ENCODE results near the gene TOR4A.
A peak's percentile ranks its signal among the peaks of the same experiment; 100 is the strongest.

TOR4A gene

GRCh38 chr9:137268538-137269201 lies 8.9 kb upstream of the TOR4A start:
- H3K4me2 ChIP-seq (ENCODE audit: insufficient read depth, low read length, poor library complexity, severe bottlenecking): no peak overlapping the region
- H4K91ac ChIP-seq (ENCODE audit: low read depth, low read length, poor library complexity): no peak overlapping the region
- H3K27me3 ChIP-seq (ENCODE audit: control insufficient read depth in 3 of 3, insufficient read depth in 3 of 3, low read depth in 1 of 3, low read length in 3 of 3): no peaks in the 10 kb centered on the region
- no peak overlapping the region for H2AK5ac ChIP-seq (ENCODE audit: low read depth, low read length)
- no peak overlapping the region for H2BK5ac ChIP-seq (ENCODE audit: low read length)
- no peak overlapping the region for H2AFZ ChIP-seq (ENCODE audit: low read length)
- H3K4me3 ChIP-seq (ENCODE audit: low read length in 2 of 2): no peak overlapping the region
- H3K9me3 ChIP-seq (replicated peaks in 1 of 2; ENCODE audit: control insufficient read depth in 2 of 2, insufficient read depth in 1 of 2, low read depth in 1 of 2, low read length in 2 of 2): no peaks in the 10 kb centered on the region
- DNase-seq (ENCODE audit: low spot score): no peak
- no CpG with 5 or more reads among the region's 19 CpGs for WGBS, 2 donors (ENCODE audit: extremely low coverage in 2 of 2, insufficient read length in 2 of 2, insufficient replicate concordance in 1 of 2)
- H3K4ac ChIP-seq (ENCODE audit: low read length): no peak overlapping the region
- H4K8ac ChIP-seq (ENCODE audit: low read depth, low read length): no peak overlapping the region
- H3K79me1 ChIP-seq (ENCODE audit: low read depth, low read length): peaks cover 8% of the 10 kb centered on the region
- no peak overlapping the region for H3K14ac ChIP-seq (ENCODE audit: low read length)
- H3K4me1 ChIP-seq (ENCODE audit: control insufficient read depth in 2 of 2, insufficient read depth in 1 of 2, low read depth in 1 of 2, low read length in 2 of 2): no peaks in the 10 kb centered on the region
- no peak overlapping the region for H2BK15ac ChIP-seq (ENCODE audit: low read length)
- no peak overlapping the region for H3K27ac ChIP-seq (replicated peaks; ENCODE audit: low read length)
- H3K23ac ChIP-seq (ENCODE audit: low read depth, low read length, poor library complexity): no peak overlapping the region
- no peak overlapping the region for H2BK12ac ChIP-seq (ENCODE audit: low read length)
- no peak overlapping the region for H2BK120ac ChIP-seq (ENCODE audit: low read depth, low read length)
- no peak overlapping the region for H3K18ac ChIP-seq (ENCODE audit: low read length)
- H3K36me3 ChIP-seq (replicated peaks in 1 of 2; ENCODE audit: control insufficient read depth in 2 of 2, insufficient read depth in 2 of 2, low read length in 2 of 2): peaks cover 43 to 90% of the 10 kb centered on the region in 2 donors
- H3K9ac ChIP-seq (ENCODE audit: low read depth, low read length, poor library complexity): no peak overlapping the region

- Histone ChIP-seq H3K4me3 (ENCODE audit: low read length in 2 of 2) (no peak overlapping the region), H3K9me3 (replicated peaks in 1 of 2; ENCODE audit: control insufficient read depth in 2 of 2, insufficient read depth in 1 of 2, low read depth in 1 of 2, low read length in 2 of 2) (no peaks in the 10 kb centered on the region), H2BK120ac (ENCODE audit: low read depth, low read length) (no peak overlapping the region), H2AFZ (ENCODE audit: low read length) (no peak overlapping the region), H2AK5ac (ENCODE audit: low read depth, low read length) (no peak overlapping the region), H3K18ac (ENCODE audit: low read length) (no peak overlapping the region), H4K8ac (ENCODE audit: low read depth, low read length) (no peak overlapping the region), H2BK15ac (ENCODE audit: low read length) (no peak overlapping the region), H3K23ac (ENCODE audit: low read depth, low read length, poor library complexity) (no peak overlapping the region), H4K91ac (ENCODE audit: low read depth, low read length, poor library complexity) (no peak overlapping the region), H3K27ac (replicated peaks; ENCODE audit: low read length) (no peak overlapping the region), H2BK12ac (ENCODE audit: low read length) (no peak overlapping the region), H3K27me3 (ENCODE audit: control insufficient read depth in 3 of 3, insufficient read depth in 3 of 3, low read depth in 1 of 3, low read length in 3 of 3) (no peaks in the 10 kb centered on the region), H3K9ac (ENCODE audit: low read depth, low read length, poor library complexity) (no peak overlapping the region), H3K79me1 (ENCODE audit: low read depth, low read length) (peaks cover 8% of the 10 kb centered on the region), H3K4me2 (ENCODE audit: insufficient read depth, low read length, poor library complexity, severe bottlenecking) (no peak overlapping the region), H3K4me1 (ENCODE audit: control insufficient read depth in 2 of 2, insufficient read depth in 1 of 2, low read depth in 1 of 2, low read length in 2 of 2) (no peaks in the 10 kb centered on the region), H2BK5ac (ENCODE audit: low read length) (no peak overlapping the region), H3K36me3 (replicated peaks in 1 of 2; ENCODE audit: control insufficient read depth in 2 of 2, insufficient read depth in 2 of 2, low read length in 2 of 2) (peaks cover 41 to 89% of the 10 kb centered on the region in 2 donors), H3K14ac (ENCODE audit: low read length) (no peak overlapping the region), H3K4ac (ENCODE audit: low read length) (no peak overlapping the region)
- no peak for DNase-seq (ENCODE audit: low spot score)
- WGBS, 2 donors (ENCODE audit: extremely low coverage in 2 of 2, insufficient read length in 2 of 2, insufficient replicate concordance in 1 of 2): no CpG with 5 or more reads among the region's 17 CpGs
Observed at GRCh38 chr9:137269231-137269772, 8.2 kb upstream of the TOR4A start.

GRCh38 chr9:137270929-137271695 lies 6.4 kb upstream of the TOR4A start:
- H3K9ac ChIP-seq (ENCODE audit: low read depth, low read length, poor library complexity): no peak overlapping the region
- H3K36me3 ChIP-seq (replicated peaks in 1 of 2; ENCODE audit: control insufficient read depth in 2 of 2, insufficient read depth in 2 of 2, low read length in 2 of 2): peaks cover 34 to 72% of the 10 kb centered on the region in 2 donors
- no peak overlapping the region for H2AK5ac ChIP-seq (ENCODE audit: low read depth, low read length)
- no peak overlapping the region for H3K18ac ChIP-seq (ENCODE audit: low read length)
- H2BK120ac ChIP-seq (ENCODE audit: low read depth, low read length): no peak overlapping the region
- no CpG with 5 or more reads among the region's 32 CpGs for WGBS, 2 donors (ENCODE audit: extremely low coverage in 2 of 2, insufficient read length in 2 of 2, insufficient replicate concordance in 1 of 2)
- H3K27me3 ChIP-seq (ENCODE audit: control insufficient read depth in 3 of 3, insufficient read depth in 3 of 3, low read depth in 1 of 3, low read length in 3 of 3): no peaks in the 10 kb centered on the region
- H3K23ac ChIP-seq (ENCODE audit: low read depth, low read length, poor library complexity): peak overlapping the region; percentile 73
- peaks cover 0 to 3% of the 10 kb centered on the region in 2 donors for H3K4me1 ChIP-seq (ENCODE audit: control insufficient read depth in 2 of 2, insufficient read depth in 1 of 2, low read depth in 1 of 2, low read length in 2 of 2)
- no peak overlapping the region for H3K27ac ChIP-seq (replicated peaks; ENCODE audit: low read length)
- H2BK15ac ChIP-seq (ENCODE audit: low read length): no peak overlapping the region
- no peak overlapping the region for H4K91ac ChIP-seq (ENCODE audit: low read depth, low read length, poor library complexity)
- H2BK12ac ChIP-seq (ENCODE audit: low read length): no peak overlapping the region
- H3K14ac ChIP-seq (ENCODE audit: low read length): no peak overlapping the region
- no peak overlapping the region for H2BK5ac ChIP-seq (ENCODE audit: low read length)
- H3K79me1 ChIP-seq (ENCODE audit: low read depth, low read length): peaks cover 5% of the 10 kb centered on the region
- no peak overlapping the region for H4K8ac ChIP-seq (ENCODE audit: low read depth, low read length)
- H3K4me3 ChIP-seq (ENCODE audit: low read length in 2 of 2): no peak overlapping the region
- H2AFZ ChIP-seq (ENCODE audit: low read length): no peak overlapping the region
- DNase-seq (ENCODE audit: low spot score): no peak
- H3K9me3 ChIP-seq (replicated peaks in 1 of 2; ENCODE audit: control insufficient read depth in 2 of 2, insufficient read depth in 1 of 2, low read depth in 1 of 2, low read length in 2 of 2): no peaks in the 10 kb centered on the region
- no peak overlapping the region for H3K4me2 ChIP-seq (ENCODE audit: insufficient read depth, low read length, poor library complexity, severe bottlenecking)
- no peak overlapping the region for H3K4ac ChIP-seq (ENCODE audit: low read length)

- Histone ChIP-seq H3K36me3 (replicated peaks in 1 of 2; ENCODE audit: control insufficient read depth in 2 of 2, insufficient read depth in 2 of 2, low read length in 2 of 2) (peaks cover 31 to 66% of the 10 kb centered on the region in 2 donors), H3K27ac (replicated peaks; ENCODE audit: low read length) (no peak overlapping the region), H3K14ac (ENCODE audit: low read length) (no peak overlapping the region), H4K91ac (ENCODE audit: low read depth, low read length, poor library complexity) (no peak overlapping the region), H3K23ac (ENCODE audit: low read depth, low read length, poor library complexity) (no peak overlapping the region), H3K27me3 (ENCODE audit: control insufficient read depth in 3 of 3, insufficient read depth in 3 of 3, low read depth in 1 of 3, low read length in 3 of 3) (no peaks in the 10 kb centered on the region), H2AK5ac (ENCODE audit: low read depth, low read length) (no peak overlapping the region), H2BK120ac (ENCODE audit: low read depth, low read length) (no peak overlapping the region), H3K4me1 (ENCODE audit: control insufficient read depth in 2 of 2, insufficient read depth in 1 of 2, low read depth in 1 of 2, low read length in 2 of 2) (peaks cover 2 to 7% of the 10 kb centered on the region in 2 donors), H3K4me3 (ENCODE audit: low read length in 2 of 2) (no peak overlapping the region), H3K9me3 (replicated peaks in 1 of 2; ENCODE audit: control insufficient read depth in 2 of 2, insufficient read depth in 1 of 2, low read depth in 1 of 2, low read length in 2 of 2) (no peaks in the 10 kb centered on the region), H2BK12ac (ENCODE audit: low read length) (no peak overlapping the region), H3K4me2 (ENCODE audit: insufficient read depth, low read length, poor library complexity, severe bottlenecking) (peak overlapping the region; percentile 11), H3K9ac (ENCODE audit: low read depth, low read length, poor library complexity) (no peak overlapping the region), H4K8ac (ENCODE audit: low read depth, low read length) (no peak overlapping the region), H3K4ac (ENCODE audit: low read length) (no peak overlapping the region), H2AFZ (ENCODE audit: low read length) (no peak overlapping the region), H3K18ac (ENCODE audit: low read length) (no peak overlapping the region), H2BK5ac (ENCODE audit: low read length) (no peak overlapping the region), H2BK15ac (ENCODE audit: low read length) (no peak overlapping the region), H3K79me1 (ENCODE audit: low read depth, low read length) (peaks cover 4% of the 10 kb centered on the region)
- DNase-seq (ENCODE audit: low spot score): no peak
- no CpG with 5 or more reads among the region's 3 CpGs for WGBS, 2 donors (ENCODE audit: extremely low coverage in 2 of 2, insufficient read length in 2 of 2, insufficient replicate concordance in 1 of 2)
Observed at GRCh38 chr9:137271696-137272076, 5.8 kb upstream of the TOR4A start.
